Vagina (tissue), 2 donors: Measurements from ENCODE around the gene PXYLP1. TPM values are rescaled to one million over a fixed set of nuclear protein-coding genes. Genes with fewer than 3 reads are reported as not detected.

Source experiments
- DNase-seq, 2 donors: peaks; one replicate each; pipeline ENCODE4 v3.0.0-alpha.2; 2017; ENCODE audit errors: extremely low spot score in 2 of 2
- H3K27ac ChIP-seq: fragments of 200-600 bp; sonication (generic); one replicate; pipeline ENCODE4 v1.5.1; 2019
- H3K27me3 ChIP-seq: fragments of 200-600 bp; sonication (generic); one replicate; pipeline ENCODE4 v1.5.1; 2019
- H3K36me3 ChIP-seq, 2 donors: fragments of 200-600 bp; sonication (generic); one replicate each; pipeline ENCODE4 v1.5.1; 2017 to 2019
- H3K4me1 ChIP-seq: fragments of 200-600 bp; sonication (generic); one replicate; pipeline ENCODE4 v1.5.1; 2019
- H3K4me3 ChIP-seq, 2 donors: fragments of 200-600 bp; sonication (generic); 1 replicate in 1 of 2; 2 replicates in 1 of 2; pipeline ENCODE4 v1.5.1; 2016 to 2019
- H3K9me3 ChIP-seq: fragments of 200-600 bp; sonication (generic); one replicate; pipeline ENCODE4 v1.5.1; 2019
- POLR2A ChIP-seq, 2 donors: fragments of 450-650 bp; IDR thresholded peaks; one replicate each; pipeline ENCODE4 v1.6.1; 2017; ENCODE audit warnings: antibody characterized with exemption in 2 of 2, mild to moderate bottlenecking in 2 of 2, moderate library complexity in 2 of 2
- POLR2AphosphoS5 ChIP-seq, 2 donors: sonication (generic); formaldehyde crosslinking; IDR thresholded peaks; one replicate each; pipeline ENCODE4 v1.9.0; 2017; ENCODE audit warnings: antibody characterized with exemption in 2 of 2, mild to moderate bottlenecking in 2 of 2, low read depth in 1 of 2; ENCODE audit not compliant: insufficient read depth in 1 of 2
- intact Hi-C: fragments of 100-400 bp; cut with DNase I; formaldehyde crosslinking; loops from one replicate; pipeline ENCODE4 v1.15.1; 2023
- total RNA-seq: library from RNA; depleted of rRNA; stranded (reverse); fragments of >200 nt; gene quantifications from one replicate; pipeline ENCODE4 v1.2.3, GENCODE V29; 2016
- TF ChIP-seq, protein P1 (sequence below), 3 experiments: fragments of 450-650 bp in 2 of 3; fragments of 200-600 bp in 1 of 3; sonication (generic) in 1 of 3; IDR thresholded peaks; one replicate each; pipeline ENCODE4 v1.5.1; 2017 to 2019; ENCODE audit warnings: antibody characterized with exemption in 3 of 3, mild to moderate bottlenecking in 2 of 3, moderate library complexity in 2 of 3

The PXYLP1 gene
- total RNA-seq, 1 donor from 2014 or later: 16.7 TPM

DNA sequence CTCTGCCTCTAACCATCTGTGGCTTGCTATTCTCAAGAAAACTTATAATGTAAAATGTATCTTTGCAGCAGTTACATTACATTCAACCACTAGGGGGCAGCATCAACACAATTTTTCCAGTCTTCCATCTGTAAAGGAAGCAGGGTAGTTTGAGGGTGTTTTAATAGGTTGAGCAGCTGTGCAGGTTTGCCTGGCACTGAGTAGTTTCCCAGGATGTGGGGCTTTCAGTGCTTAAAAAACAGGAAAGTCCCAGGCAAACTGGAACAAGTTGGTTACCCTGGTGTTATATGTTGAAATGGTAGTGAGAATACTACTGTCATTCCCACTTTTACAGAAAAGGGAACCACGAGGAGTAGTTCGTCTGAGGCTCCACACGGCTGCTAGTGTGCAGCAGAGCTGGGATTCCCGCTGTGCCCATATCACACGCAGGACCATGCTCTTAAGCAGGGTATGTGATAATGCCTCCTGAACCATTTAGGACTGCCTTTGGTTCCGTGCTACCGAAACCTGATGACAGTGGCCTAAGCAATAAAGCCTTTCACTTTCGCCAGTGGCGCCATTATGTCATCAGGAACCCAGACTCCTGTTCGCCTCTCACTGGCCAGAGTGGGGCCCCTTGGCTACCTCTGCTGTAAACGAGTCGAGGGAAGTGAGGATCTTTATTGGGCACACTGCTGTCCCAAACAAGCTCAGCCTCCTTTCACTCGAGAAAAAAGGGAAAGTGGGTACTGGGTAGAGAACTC, 72.0 kb downstream of the PXYLP1 start:
- H3K27ac ChIP-seq: no peak overlapping the region
- H3K4me3 ChIP-seq: no peak overlapping the region
- intact Hi-C loops: loop anchor here (10.0 kb wide), 1 partner anchor 61 kb away; the partner anchor contains the start of gene ZBTB38
- no peaks in the 10 kb centered on the region for H3K4me1 ChIP-seq
- no peaks in the 10 kb centered on the region for H3K9me3 ChIP-seq
- no peak for DNase-seq
- no peaks in the 10 kb centered on the region for H3K27me3 ChIP-seq
- no peaks in the 10 kb centered on the region for H3K36me3 ChIP-seq
- TF ChIP-seq POLR2A (IDR thresholded peaks at IDR 0.05) (no peak), POLR2AphosphoS5 (IDR thresholded peaks at IDR 0.05; ENCODE audit: insufficient read depth in 1 of 2, low read depth in 1 of 2) (peak in 1 of 2 donors; percentile 65)
- TF ChIP-seq, protein P1, sequence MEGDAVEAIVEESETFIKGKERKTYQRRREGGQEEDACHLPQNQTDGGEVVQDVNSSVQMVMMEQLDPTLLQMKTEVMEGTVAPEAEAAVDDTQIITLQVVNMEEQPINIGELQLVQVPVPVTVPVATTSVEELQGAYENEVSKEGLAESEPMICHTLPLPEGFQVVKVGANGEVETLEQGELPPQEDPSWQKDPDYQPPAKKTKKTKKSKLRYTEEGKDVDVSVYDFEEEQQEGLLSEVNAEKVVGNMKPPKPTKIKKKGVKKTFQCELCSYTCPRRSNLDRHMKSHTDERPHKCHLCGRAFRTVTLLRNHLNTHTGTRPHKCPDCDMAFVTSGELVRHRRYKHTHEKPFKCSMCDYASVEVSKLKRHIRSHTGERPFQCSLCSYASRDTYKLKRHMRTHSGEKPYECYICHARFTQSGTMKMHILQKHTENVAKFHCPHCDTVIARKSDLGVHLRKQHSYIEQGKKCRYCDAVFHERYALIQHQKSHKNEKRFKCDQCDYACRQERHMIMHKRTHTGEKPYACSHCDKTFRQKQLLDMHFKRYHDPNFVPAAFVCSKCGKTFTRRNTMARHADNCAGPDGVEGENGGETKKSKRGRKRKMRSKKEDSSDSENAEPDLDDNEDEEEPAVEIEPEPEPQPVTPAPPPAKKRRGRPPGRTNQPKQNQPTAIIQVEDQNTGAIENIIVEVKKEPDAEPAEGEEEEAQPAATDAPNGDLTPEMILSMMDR (IDR thresholded peaks at IDR 0.05): peak; percentile 70 to 80 (median 78)

GRCh38 chr3:141305436-141305835, 73.8 kb downstream of the PXYLP1 start:
- Histone ChIP-seq H3K4me1 (no peaks in the 10 kb centered on the region), H3K4me3 (no peak overlapping the region), H3K27ac (no peak overlapping the region), H3K36me3 (no peaks in the 10 kb centered on the region), H3K27me3 (no peaks in the 10 kb centered on the region), H3K9me3 (no peaks in the 10 kb centered on the region)
- intact Hi-C loops: loop anchor here (10.0 kb wide), 1 partner anchor 59 kb away; the partner anchor contains the start of gene ZBTB38
- TF ChIP-seq, protein P1 (IDR thresholded peaks at IDR 0.05): no peak
- TF ChIP-seq POLR2AphosphoS5 (IDR thresholded peaks at IDR 0.05; ENCODE audit: insufficient read depth in 1 of 2, low read depth in 1 of 2) (no peak), POLR2A (IDR thresholded peaks at IDR 0.05) (no peak)
- no peak for DNase-seq

- intact Hi-C loops: loop anchor here (10.0 kb wide), 1 partner anchor 59 kb away; the partner anchor contains the start of gene ZBTB38
- peaks cover 5% of the 10 kb centered on the region for H3K4me1 ChIP-seq
- no peak overlapping the region for H3K4me3 ChIP-seq
- H3K27ac ChIP-seq: no peak overlapping the region
- H3K9me3 ChIP-seq: no peaks in the 10 kb centered on the region
- H3K36me3 ChIP-seq: no peaks in the 10 kb centered on the region
- DNase-seq: no peak
- no peaks in the 10 kb centered on the region for H3K27me3 ChIP-seq
- TF ChIP-seq, protein P1 (IDR thresholded peaks at IDR 0.05): no peak
- TF ChIP-seq POLR2AphosphoS5 (IDR thresholded peaks at IDR 0.05; ENCODE audit: insufficient read depth in 1 of 2, low read depth in 1 of 2) (no peak), POLR2A (IDR thresholded peaks at IDR 0.05) (no peak)
These were observed 74.7 kb downstream of the PXYLP1 start for GRCh38 chr3:141306276-141306675.

- intact Hi-C loops: loop anchor here (10.0 kb wide), 1 partner anchor 58 kb away; the partner anchor contains the start of gene ZBTB38
- Histone ChIP-seq H3K9me3 (no peaks in the 10 kb centered on the region), H3K4me1 (peaks cover 5% of the 10 kb centered on the region), H3K27me3 (no peaks in the 10 kb centered on the region), H3K4me3 (no peak overlapping the region), H3K27ac (no peak overlapping the region), H3K36me3 (no peaks in the 10 kb centered on the region)
- TF ChIP-seq POLR2A (IDR thresholded peaks at IDR 0.05): no peak
- TF ChIP-seq POLR2AphosphoS5 (IDR thresholded peaks at IDR 0.05; ENCODE audit: insufficient read depth in 1 of 2, low read depth in 1 of 2): no peak
- TF ChIP-seq, protein P1 (IDR thresholded peaks at IDR 0.05): no peak
- no peak for DNase-seq
These were observed 75.3 kb downstream of the PXYLP1 start for GRCh38 chr3:141306922-141307321.
